Fibroblast of villous mesenchyme (primary cell): Measurements from ENCODE around the gene TNFRSF8. TPM values are rescaled to one million over a fixed set of nuclear protein-coding genes. Genes with fewer than 3 reads are reported as not detected.

Source experiments
- DNase-seq: peaks from one replicate; pipeline ENCODE4 v3.0.0-alpha.2; 2010; ENCODE audit warnings: low read depth
- H3K4me3 ChIP-seq: 2 replicates; pipeline ENCODE4 v1.5.1; 2011; ENCODE audit warnings: low read depth, mild to moderate bottlenecking, low read length
- CTCF ChIP-seq: IDR thresholded peaks from 2 replicates; pipeline ENCODE4 v1.5.1; 2012; ENCODE audit warnings: low read depth, mild to moderate bottlenecking, low read length; ENCODE audit not compliant: insufficient read depth
- total RNA-seq: library from RNA; depleted of rRNA; stranded (reverse); fragments of >200 nt; gene quantifications from 2 replicates; pipeline ENCODE4 v1.2.3, GENCODE V29; 2012

The TNFRSF8 gene
- total RNA-seq, 1 donor: 0.86 TPM

GRCh38 chr1:12141163-12141850 is 78.2 kb downstream of the TNFRSF8 start:
- DNase-seq: no peak
- H3K4me3 ChIP-seq: no peak overlapping the region
- no peak for TF ChIP-seq CTCF

- no peak for DNase-seq
- TF ChIP-seq CTCF: no peak
- H3K4me3 ChIP-seq: no peak overlapping the region
Observed at GRCh38 chr1:12142141-12142823, 79.2 kb downstream of the TNFRSF8 start.

- DNase-seq: no peak
- TF ChIP-seq CTCF: no peak
- no peak overlapping the region for H3K4me3 ChIP-seq
Observed at GRCh38 chr1:12142891-12143630, 80.0 kb downstream of the TNFRSF8 start.

- peak; percentile 100 for DNase-seq
- H3K4me3 ChIP-seq: no peak overlapping the region
- TF ChIP-seq CTCF: no peak
Observed at GRCh38 chr1:12143631-12144155, 80.6 kb downstream of the TNFRSF8 start.

GRCh38 chr1:12144236-12144635 is 81.1 kb downstream of the TNFRSF8 start:
- no peak overlapping the region for H3K4me3 ChIP-seq
- no peak for TF ChIP-seq CTCF
- peak; percentile 41 for DNase-seq

- TF ChIP-seq CTCF: no peak
- DNase-seq: no peak
- no peak overlapping the region for H3K4me3 ChIP-seq
Observed at GRCh38 chr1:12144969-12145368, 81.9 kb downstream of the TNFRSF8 start.
